IMR-90 (cell line): Measurements from ENCODE around the gene THRB. TPM values are rescaled to one million over a fixed set of nuclear protein-coding genes. Genes with fewer than 3 reads are reported as not detected.

Experiments used
- ATAC-seq: fragments of 200-7000 bp; cut with Tn5 transposase; 2 replicates; pipeline ENCODE4 v1.9.1; 2020; ENCODE audit warnings: low read depth, mild to moderate bottlenecking, moderate library complexity
- BruUV-seq: library from RNA; stranded (reverse); fragments of 400-500 nt; replicated peaks from 2 replicates; lab custom pipeline; 2021; lab: Mats Ljungman, UMichigan
- CTCF ChIA-PET: fragments of 300-600 bp; formaldehyde crosslinking; extraction: SDS; loops from one replicate; lab custom pipeline; 2021; ENCODE audit warnings: antibody characterized with exemption; lab: Yijun Ruan, JAX
- POLR2A ChIA-PET: fragments of 300-600 bp; sonication (Branson Sonifier 250); formaldehyde crosslinking; loops from one replicate; lab custom pipeline; 2022; ENCODE audit warnings: antibody characterized with exemption; ENCODE audit not compliant: unreplicated experiment; lab: Charles Lee
- DNase-seq: peaks from one replicate; pipeline ENCODE4 v3.0.0; 2013
- H2AFZ ChIP-seq: replicated peaks from 2 replicates; pipeline ENCODE3; 2013; ENCODE audit warnings: low read length, mild to moderate bottlenecking; ENCODE audit not compliant: poor library complexity
- H2AK5ac ChIP-seq: 2 replicates; pipeline ENCODE4 v1.6.1; 2013; ENCODE audit warnings: low read depth, low read length, inconsistent platforms
- H2AK9ac ChIP-seq: replicated peaks from 2 replicates; pipeline ENCODE3; 2013; ENCODE audit warnings: mild to moderate bottlenecking, low read depth, low read length, moderate library complexity; ENCODE audit not compliant: poor library complexity
- H2BK120ac ChIP-seq: 2 replicates; pipeline ENCODE4 v1.6.1; 2013; ENCODE audit warnings: low read depth, low read length, inconsistent platforms
- H2BK15ac ChIP-seq: 3 replicates; pipeline ENCODE4 v1.6.1; 2013; ENCODE audit warnings: low read depth, low read length, inconsistent platforms
- H2BK20ac ChIP-seq: 2 replicates; pipeline ENCODE4 v1.6.1; 2013; ENCODE audit warnings: low read depth, mild to moderate bottlenecking, inconsistent platforms, low read length, moderate library complexity
- H2BK5ac ChIP-seq: 2 replicates; pipeline ENCODE4 v1.6.1; 2013; ENCODE audit warnings: mild to moderate bottlenecking, low read depth, low read length, inconsistent platforms; ENCODE audit not compliant: poor library complexity, severe bottlenecking
- H3K14ac ChIP-seq: replicated peaks from 2 replicates; pipeline ENCODE4 v1.6.1; 2013; ENCODE audit warnings: low read depth, low read length, inconsistent platforms
- H3K18ac ChIP-seq: 2 replicates; pipeline ENCODE4 v1.6.1; 2013; ENCODE audit warnings: low read depth, low read length, control low read depth
- H3K23ac ChIP-seq: 2 replicates; pipeline ENCODE4 v1.6.1; 2013; ENCODE audit warnings: low read depth, low read length, inconsistent platforms
- H3K27ac ChIP-seq: 2 replicates; pipeline ENCODE4 v1.5.1; 2013; ENCODE audit warnings: mild to moderate bottlenecking, control low read depth, low read length; ENCODE audit not compliant: insufficient read depth
- H3K27me3 ChIP-seq: 2 replicates; pipeline ENCODE4 v1.6.1; 2013; ENCODE audit warnings: low read length; ENCODE audit not compliant: control insufficient read depth, insufficient read depth
- H3K36me3 ChIP-seq: 2 replicates; pipeline ENCODE4 v1.6.1; 2013; ENCODE audit warnings: low read length, mixed read lengths; ENCODE audit not compliant: control insufficient read depth, insufficient read depth
- H3K4ac ChIP-seq: 2 replicates; pipeline ENCODE4 v1.6.1; 2013; ENCODE audit warnings: low read depth, low read length, inconsistent platforms
- H3K4me1 ChIP-seq: 2 replicates; pipeline ENCODE4 v1.6.1; 2013; ENCODE audit warnings: low read length, mixed read lengths; ENCODE audit not compliant: control insufficient read depth, insufficient read depth
- H3K4me2 ChIP-seq: 2 replicates; pipeline ENCODE4 v1.6.1; 2013; ENCODE audit warnings: low read depth, mild to moderate bottlenecking, control low read depth, low read length, moderate library complexity
- H3K4me3 ChIP-seq: 2 replicates; pipeline ENCODE4 v1.5.1; 2013; ENCODE audit warnings: low read depth, mild to moderate bottlenecking, control low read depth, low read length, moderate library complexity; ENCODE audit not compliant: insufficient read depth
- H3K56ac ChIP-seq: 2 replicates; pipeline ENCODE4 v1.6.1; 2013; ENCODE audit warnings: low read length, inconsistent platforms; ENCODE audit not compliant: insufficient read depth; ENCODE audit errors: extremely low read depth
- H3K79me1 ChIP-seq, 2 experiments: 2 replicates each; pipeline ENCODE4 v1.6.1; 2013; ENCODE audit warnings: low read length in 2 of 2, inconsistent platforms in 1 of 2, low read depth in 1 of 2
- H3K9ac ChIP-seq: 2 replicates; pipeline ENCODE4 v1.6.1; 2013; ENCODE audit warnings: low read depth, low read length, control low read depth
- H3K9me1 ChIP-seq: 2 replicates; pipeline ENCODE4 v1.6.1; 2013; ENCODE audit warnings: low read length, inconsistent platforms; ENCODE audit not compliant: insufficient read depth
- H3K9me3 ChIP-seq: 2 replicates; pipeline ENCODE4 v1.6.1; 2013; ENCODE audit warnings: low read length; ENCODE audit not compliant: control insufficient read depth, insufficient read depth
- H4K20me1 ChIP-seq: 2 replicates; pipeline ENCODE4 v1.6.1; 2013; ENCODE audit warnings: low read length, inconsistent platforms; ENCODE audit not compliant: insufficient read depth
- H4K5ac ChIP-seq: 2 replicates; pipeline ENCODE4 v1.6.1; 2013; ENCODE audit warnings: mild to moderate bottlenecking, low read depth, low read length, control low read depth
- H4K8ac ChIP-seq, 2 experiments: 2 replicates each; pipeline ENCODE4 v1.6.1; 2013; ENCODE audit warnings: low read depth in 2 of 2, low read length in 2 of 2, control low read depth in 1 of 2, inconsistent platforms in 1 of 2
- H4K91ac ChIP-seq: 2 replicates; pipeline ENCODE4 v1.6.1; 2013; ENCODE audit warnings: low read depth, low read length, inconsistent platforms; ENCODE audit not compliant: insufficient read depth
- CEBPB ChIP-seq: IDR thresholded peaks from 2 replicates; pipeline ENCODE4 v1.6.1; 2012; ENCODE audit warnings: low read depth, low read length, improper control_type of control experiment
- CHD1 ChIP-seq: IDR thresholded peaks from 2 replicates; pipeline ENCODE4 v1.6.1; 2012; ENCODE audit warnings: low read depth, low read length, improper control_type of control experiment
- FOS ChIP-seq: fragments of 150-350 bp; IDR thresholded peaks from 2 replicates; pipeline ENCODE4 v1.6.1; 2016; ENCODE audit warnings: low read depth, low read length
- MAFK ChIP-seq: IDR thresholded peaks from 2 replicates; pipeline ENCODE4 v1.6.1; 2012; ENCODE audit warnings: low read depth, low read length, improper control_type of control experiment
- MAZ ChIP-seq: IDR thresholded peaks from 2 replicates; pipeline ENCODE4 v1.6.1; 2012; ENCODE audit warnings: low read depth, mild to moderate bottlenecking, low read length, improper control_type of control experiment, moderate library complexity, borderline replicate concordance
- MXI1 ChIP-seq: IDR thresholded peaks from 2 replicates; pipeline ENCODE4 v1.6.1; 2012; ENCODE audit warnings: low read depth, mild to moderate bottlenecking, low read length, moderate library complexity, borderline replicate concordance
- NFE2L2 ChIP-seq: fragments of 150-350 bp; IDR thresholded peaks from 2 replicates; pipeline ENCODE4 v1.6.1; 2016; ENCODE audit warnings: low read depth, mild to moderate bottlenecking, low read length
- RAD21 ChIP-seq: IDR thresholded peaks from 2 replicates; pipeline ENCODE4 v1.6.1; 2012; ENCODE audit warnings: low read length, improper control_type of control experiment
- WGBS, 2 experiments: methylation state at CpG; one replicate each; pipeline versions ENCODE4 v1.1.5 to v1.1.7; 2013; ENCODE audit warnings: missing lambda C conversion rate in 2 of 2; ENCODE audit not compliant: insufficient read length in 1 of 2; ENCODE audit errors: extremely low coverage in 2 of 2; 5-methylcytosine and 5-hydroxymethylcytosine counted together
- dilution Hi-C: fragments of 300-500 bp; cut with HindIII; formaldehyde crosslinking; loops from one replicate; pipeline ENCODE4 v1.14.3; 2018; ENCODE audit warnings: low sequenced_read_pairs; ENCODE audit not compliant: unreplicated experiment
- in situ Hi-C: fragments of 300-500 bp; cut with MboI; formaldehyde crosslinking; loops from 3 replicates; pipeline ENCODE4 v1.14.3; 2019; ENCODE audit warnings: low sequenced_read_pairs, inconsistent platforms, mixed read lengths
- intact Hi-C: fragments of 100-400 bp; cut with micrococcal nuclease; formaldehyde crosslinking; loops from 2 replicates; pipeline ENCODE4 v1.10.0; 2022
- polyA plus RNA-seq, 3 experiments: library from polyadenylated mRNA; depleted of rRNA; stranded (reverse); fragments of >200 nt; gene quantifications; 2 replicates each; pipeline ENCODE4 v1.2.3, GENCODE V29; 2012; ENCODE audit warnings: low replicate concordance in 1 of 3
- total RNA-seq: library from RNA; depleted of rRNA; stranded (reverse); fragments of >200 nt; gene quantifications from 2 replicates; pipeline ENCODE4 v1.2.3, GENCODE V29; 2012
- TF ChIP-seq, protein P1 (sequence below): fragments of 150-350 bp; IDR thresholded peaks from 2 replicates; pipeline ENCODE4 v1.6.1; 2017; ENCODE audit warnings: mild to moderate bottlenecking, antibody characterized with exemption, low read length, low read depth
- TF ChIP-seq, protein P2 (sequence below): fragments of 150-350 bp; IDR thresholded peaks from 2 replicates; pipeline ENCODE4 v1.6.1; 2016; ENCODE audit warnings: low read depth, mild to moderate bottlenecking, low read length, moderate library complexity, borderline replicate concordance

Gene THRB
- total and polyA plus RNA-seq, 2 of the 4 experiments (the other 2 are of a cell fraction) = under 0.01 TPM; not detected in 1

DNA sequence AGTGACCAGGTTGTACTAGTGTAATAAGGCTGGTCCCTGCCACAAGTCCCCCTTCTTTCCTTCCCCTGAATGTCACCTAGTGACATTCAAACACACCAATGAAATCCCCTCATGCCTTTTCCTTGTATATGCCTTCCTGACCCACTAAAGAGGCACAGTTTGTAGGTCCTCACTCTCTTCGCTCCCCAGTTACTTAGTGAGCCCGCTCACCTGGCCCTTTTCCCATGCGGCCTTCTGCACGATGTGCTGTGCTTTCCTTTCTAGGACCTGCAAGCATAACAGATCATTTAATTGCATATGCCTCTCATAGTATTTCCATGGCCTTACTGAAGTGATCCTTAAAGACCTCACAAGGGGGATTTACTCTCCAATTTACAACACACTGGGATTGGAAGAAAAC lies 146.3 kb downstream of the THRB start:
- no peak overlapping the region for H2BK120ac ChIP-seq
- no peak overlapping the region for H4K91ac ChIP-seq
- H3K23ac ChIP-seq = no peak overlapping the region
- H4K5ac ChIP-seq = no peak overlapping the region
- H2AK9ac ChIP-seq = no peak overlapping the region
- POLR2A ChIA-PET = no interaction called here
- H2BK5ac ChIP-seq = no peak overlapping the region
- intact Hi-C loops (no loop called here), in situ Hi-C loops (no loop called here), dilution Hi-C loops (no loop called here)
- ATAC-seq (no peak), DNase-seq (no peak)
- H4K8ac ChIP-seq = no peak overlapping the region
- H2AFZ ChIP-seq = no peak overlapping the region
- CTCF ChIA-PET = no interaction called here
- peaks cover 2% of the 10 kb centered on the region; the same call in 1 of the 2 replicates for H3K27me3 ChIP-seq
- BruUV-seq = no TSS peak
- H2BK15ac ChIP-seq = no peak overlapping the region
- TF ChIP-seq MXI1 (no peak), CEBPB (no peak), MAZ (no peak), NFE2L2 (no peak), FOS (no peak), RAD21 (no peak), CHD1 (no peak), MAFK (no peak)
- TF ChIP-seq, protein P1, sequence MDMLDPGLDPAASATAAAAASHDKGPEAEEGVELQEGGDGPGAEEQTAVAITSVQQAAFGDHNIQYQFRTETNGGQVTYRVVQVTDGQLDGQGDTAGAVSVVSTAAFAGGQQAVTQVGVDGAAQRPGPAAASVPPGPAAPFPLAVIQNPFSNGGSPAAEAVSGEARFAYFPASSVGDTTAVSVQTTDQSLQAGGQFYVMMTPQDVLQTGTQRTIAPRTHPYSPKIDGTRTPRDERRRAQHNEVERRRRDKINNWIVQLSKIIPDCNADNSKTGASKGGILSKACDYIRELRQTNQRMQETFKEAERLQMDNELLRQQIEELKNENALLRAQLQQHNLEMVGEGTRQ = no peak
- TF ChIP-seq, protein P2, sequence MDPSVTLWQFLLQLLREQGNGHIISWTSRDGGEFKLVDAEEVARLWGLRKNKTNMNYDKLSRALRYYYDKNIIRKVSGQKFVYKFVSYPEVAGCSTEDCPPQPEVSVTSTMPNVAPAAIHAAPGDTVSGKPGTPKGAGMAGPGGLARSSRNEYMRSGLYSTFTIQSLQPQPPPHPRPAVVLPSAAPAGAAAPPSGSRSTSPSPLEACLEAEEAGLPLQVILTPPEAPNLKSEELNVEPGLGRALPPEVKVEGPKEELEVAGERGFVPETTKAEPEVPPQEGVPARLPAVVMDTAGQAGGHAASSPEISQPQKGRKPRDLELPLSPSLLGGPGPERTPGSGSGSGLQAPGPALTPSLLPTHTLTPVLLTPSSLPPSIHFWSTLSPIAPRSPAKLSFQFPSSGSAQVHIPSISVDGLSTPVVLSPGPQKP = no peak
- H3K79me1 ChIP-seq = no peaks in the 10 kb centered on the region
- H3K4me3 ChIP-seq = no peak overlapping the region
- no peak overlapping the region for H3K18ac ChIP-seq
- no peak overlapping the region for H3K14ac ChIP-seq
- no peak overlapping the region for H3K9ac ChIP-seq
- no CpG with 5 or more reads among the region's 4 CpGs for WGBS, 2 experiments
- H3K4ac ChIP-seq = no peak overlapping the region
- no peaks in the 10 kb centered on the region; the same call in 1 of the 2 replicates for H3K9me1 ChIP-seq
- H3K27ac ChIP-seq = no peak overlapping the region
- H3K9me3 ChIP-seq = no peaks in the 10 kb centered on the region
- no peak overlapping the region for H3K56ac ChIP-seq
- H3K4me1 ChIP-seq = no peaks in the 10 kb centered on the region
- no peak overlapping the region for H2BK20ac ChIP-seq
- H4K20me1 ChIP-seq = no peaks in the 10 kb centered on the region
- no peak overlapping the region for H2AK5ac ChIP-seq
- no peaks in the 10 kb centered on the region for H3K36me3 ChIP-seq
- H3K4me2 ChIP-seq = no peak overlapping the region
